Measurements from ENCODE around the gene HMOX1.
"Not testable (repeated sequence)": the region's sequence is repeated elsewhere in the genome, so short reads cannot be mapped to it uniquely, and the experiment has no call there.

HMOX1 gene

DNA sequence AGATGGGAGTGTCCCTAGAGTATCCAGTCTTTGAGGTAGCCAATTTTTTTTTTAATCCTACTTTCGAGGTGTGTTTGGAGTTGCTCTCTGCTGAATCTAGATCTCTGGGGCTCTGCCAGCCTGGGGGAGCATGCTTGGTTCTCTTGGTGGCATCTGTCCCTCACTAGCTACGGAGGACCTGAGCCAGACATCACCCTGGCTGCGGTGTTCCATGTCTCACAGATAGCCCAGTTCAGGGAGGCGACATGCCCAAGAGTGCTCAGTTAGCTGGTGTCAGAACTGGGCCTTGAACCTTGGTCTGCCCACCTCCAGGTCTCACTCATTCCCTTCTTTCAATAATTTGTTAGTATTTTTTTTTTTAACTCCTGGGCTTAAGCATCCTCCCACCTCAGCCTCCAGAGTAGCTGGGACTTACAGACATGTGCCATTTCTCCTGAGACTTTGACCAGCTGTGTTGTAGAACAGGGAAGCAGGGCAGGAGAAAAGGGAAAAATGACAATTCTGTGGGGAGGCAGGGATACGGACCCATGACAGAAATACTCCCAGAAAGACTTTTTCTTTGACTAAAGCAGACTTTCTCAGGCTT, 621 bp downstream of the HMOX1 start:
- DNase-seq = no peak

DNA sequence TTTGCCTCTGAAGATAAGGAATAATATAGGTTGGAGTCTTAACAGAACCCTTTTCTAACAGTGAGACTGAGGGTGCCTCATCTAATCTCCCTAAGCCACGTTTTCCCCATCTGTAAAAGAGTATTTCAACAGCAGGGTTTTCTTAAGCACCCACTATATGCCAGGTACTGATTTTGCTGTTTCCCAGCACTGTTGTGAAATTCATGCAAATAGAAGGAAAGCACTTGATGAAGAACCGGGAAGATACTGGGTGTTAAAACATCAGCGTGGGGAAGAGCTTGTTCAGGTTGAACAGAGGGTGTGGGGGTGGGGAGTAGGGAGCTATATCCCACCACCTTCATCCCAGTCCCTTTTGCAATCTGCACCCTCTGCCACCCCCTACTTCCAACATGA, 2.8 kb downstream of the HMOX1 start:
- no peak for DNase-seq

DNA sequence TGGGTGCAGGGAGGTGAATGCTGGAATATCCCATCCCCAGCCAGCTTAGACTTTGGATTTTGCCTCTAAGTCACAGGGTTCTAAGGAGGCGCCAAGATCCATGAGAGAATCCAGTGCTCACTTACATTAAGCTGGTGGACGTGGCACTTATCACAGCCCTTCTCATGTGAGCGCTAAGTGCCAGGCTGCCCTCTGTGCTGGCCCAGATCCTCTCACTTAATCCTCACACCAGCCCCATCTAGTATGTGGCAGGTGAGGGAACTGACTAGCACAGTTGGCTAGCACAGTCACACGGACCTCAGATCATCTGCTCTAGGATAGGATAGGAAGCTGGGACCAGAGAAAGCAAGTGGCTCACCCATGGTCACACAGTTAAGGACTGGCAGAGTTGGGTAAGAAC, 3.6 kb downstream of the HMOX1 start:
- no peak for DNase-seq

DNA sequence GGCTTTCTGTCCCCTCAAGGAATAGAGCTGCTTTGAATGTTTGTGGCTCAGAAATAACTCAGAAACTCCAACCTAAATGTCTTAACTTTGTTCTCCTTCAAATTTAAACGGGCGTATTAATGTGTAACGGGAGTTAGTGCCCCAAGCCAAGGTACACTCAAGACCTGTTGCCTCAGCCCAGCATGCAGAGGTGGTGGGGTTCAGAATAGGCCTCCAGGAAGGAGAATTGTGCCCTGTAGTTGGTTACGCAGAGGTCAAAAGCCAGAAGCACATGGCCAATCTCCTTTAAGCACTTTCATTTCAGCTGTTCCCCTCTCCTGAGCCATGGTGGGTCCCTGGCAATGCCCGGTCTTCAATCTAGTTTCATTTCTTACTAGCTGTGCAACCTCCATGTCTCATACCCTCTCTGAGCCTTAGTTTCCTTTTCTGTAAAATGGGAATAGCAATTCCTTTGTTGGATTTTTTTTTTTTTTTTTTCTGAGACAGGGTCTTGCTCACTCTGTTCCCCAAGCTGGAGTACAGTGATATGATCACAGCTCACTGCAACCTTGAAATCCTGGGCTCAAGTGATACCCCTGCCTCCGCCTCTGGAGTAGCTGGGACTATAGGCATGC, 4.2 kb downstream of the HMOX1 start:
- DNase-seq = no peak

DNA sequence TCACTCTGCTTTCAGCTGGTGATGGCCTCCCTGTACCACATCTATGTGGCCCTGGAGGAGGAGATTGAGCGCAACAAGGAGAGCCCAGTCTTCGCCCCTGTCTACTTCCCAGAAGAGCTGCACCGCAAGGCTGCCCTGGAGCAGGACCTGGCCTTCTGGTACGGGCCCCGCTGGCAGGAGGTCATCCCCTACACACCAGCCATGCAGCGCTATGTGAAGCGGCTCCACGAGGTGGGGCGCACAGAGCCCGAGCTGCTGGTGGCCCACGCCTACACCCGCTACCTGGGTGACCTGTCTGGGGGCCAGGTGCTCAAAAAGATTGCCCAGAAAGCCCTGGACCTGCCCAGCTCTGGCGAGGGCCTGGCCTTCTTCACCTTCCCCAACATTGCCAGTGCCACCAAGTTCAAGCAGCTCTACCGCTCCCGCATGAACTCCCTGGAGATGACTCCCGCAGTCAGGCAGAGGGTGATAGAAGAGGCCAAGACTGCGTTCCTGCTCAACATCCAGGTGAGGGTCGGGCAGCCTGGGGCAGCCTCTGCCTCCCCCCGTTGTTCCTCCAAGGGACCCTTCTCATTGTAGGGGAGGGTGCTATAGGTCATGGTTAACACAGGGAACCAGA, 5.9 kb downstream of the HMOX1 start:
- no peak for DNase-seq

DNA sequence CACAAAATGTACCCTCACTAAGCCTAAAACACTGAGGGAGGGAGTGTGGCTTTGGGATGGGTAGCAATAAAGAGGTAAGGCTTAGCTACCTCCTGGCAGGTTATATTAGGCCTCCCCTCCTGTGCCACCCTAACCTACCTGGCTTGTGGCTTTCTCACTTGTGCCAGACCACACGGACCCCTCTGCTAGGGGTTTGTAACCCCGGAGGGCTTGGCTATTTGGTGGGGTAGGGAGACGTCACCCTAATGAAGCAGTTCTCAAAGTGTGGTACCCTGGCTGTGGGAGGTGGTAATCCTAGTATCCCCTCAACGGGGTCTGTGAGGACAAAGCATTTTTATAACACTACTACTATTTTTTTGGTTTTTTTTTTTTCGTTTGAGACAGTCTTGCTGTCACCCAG, 10.0 kb downstream of the HMOX1 start:
- no peak for DNase-seq

DNA sequence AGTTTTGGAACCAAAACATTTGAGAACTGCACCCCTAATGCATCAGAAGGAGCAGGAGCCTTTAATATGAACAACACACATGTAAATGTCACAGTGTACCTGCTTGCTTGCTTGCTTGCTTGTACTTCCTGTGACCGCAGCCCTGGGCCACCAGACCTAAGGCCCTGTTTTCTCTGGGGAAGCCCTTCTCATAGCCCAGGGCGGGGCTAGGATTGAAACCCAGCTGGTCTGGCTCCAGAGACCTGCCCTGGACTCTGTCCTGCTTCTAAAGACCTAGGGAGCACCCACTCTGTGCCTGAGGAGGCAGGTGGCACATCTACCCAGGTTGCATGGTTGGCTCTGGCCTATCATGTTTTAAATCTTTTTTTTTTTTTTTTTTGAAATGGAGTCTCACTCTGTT, 11.5 kb downstream of the HMOX1 start:
- no peak for DNase-seq

DNA sequence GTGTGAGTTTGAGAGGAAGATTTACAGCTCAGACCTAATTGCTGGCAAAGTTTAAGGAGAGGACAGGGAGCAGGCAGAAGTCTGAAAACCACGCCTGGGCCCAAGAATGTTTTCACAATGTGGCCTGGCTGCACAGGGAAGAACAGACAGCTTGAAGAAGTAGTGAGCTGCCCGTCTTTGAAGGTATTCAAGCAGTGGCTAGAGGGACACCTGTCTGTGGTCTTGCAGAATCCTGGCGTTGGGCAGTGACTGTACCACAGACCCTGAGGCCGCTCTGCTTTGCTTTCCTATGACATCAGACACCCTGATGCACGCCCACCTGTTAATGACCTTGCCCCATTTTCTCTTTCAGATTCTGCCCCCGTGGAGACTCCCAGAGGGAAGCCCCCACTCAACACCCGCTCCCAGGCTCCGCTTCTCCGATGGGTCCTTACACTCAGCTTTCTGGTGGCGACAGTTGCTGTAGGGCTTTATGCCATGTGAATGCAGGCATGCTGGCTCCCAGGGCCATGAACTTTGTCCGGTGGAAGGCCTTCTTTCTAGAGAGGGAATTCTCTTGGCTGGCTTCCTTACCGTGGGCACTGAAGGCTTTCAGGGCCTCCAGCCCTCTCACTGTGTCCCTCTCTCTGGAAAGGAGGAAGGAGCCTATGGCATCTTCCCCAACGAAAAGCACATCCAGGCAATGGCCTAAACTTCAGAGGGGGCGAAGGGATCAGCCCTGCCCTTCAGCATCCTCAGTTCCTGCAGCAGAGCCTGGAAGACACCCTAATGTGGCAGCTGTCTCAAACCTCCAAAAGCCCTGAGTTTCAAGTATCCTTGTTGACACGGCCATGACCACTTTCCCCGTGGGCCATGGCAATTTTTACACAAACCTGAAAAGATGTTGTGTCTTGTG, 12.5 kb downstream of the HMOX1 start:
- DNase-seq = no peak

DNA sequence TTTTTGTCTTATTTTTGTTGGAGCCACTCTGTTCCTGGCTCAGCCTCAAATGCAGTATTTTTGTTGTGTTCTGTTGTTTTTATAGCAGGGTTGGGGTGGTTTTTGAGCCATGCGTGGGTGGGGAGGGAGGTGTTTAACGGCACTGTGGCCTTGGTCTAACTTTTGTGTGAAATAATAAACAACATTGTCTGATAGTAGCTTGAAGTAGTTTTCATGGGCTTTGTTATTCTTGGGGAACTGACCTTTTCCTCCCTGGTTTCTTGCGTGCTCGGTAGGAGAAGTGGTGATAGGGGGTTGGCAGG, 13.1 kb downstream of the HMOX1 start:
- no peak for DNase-seq

DNA sequence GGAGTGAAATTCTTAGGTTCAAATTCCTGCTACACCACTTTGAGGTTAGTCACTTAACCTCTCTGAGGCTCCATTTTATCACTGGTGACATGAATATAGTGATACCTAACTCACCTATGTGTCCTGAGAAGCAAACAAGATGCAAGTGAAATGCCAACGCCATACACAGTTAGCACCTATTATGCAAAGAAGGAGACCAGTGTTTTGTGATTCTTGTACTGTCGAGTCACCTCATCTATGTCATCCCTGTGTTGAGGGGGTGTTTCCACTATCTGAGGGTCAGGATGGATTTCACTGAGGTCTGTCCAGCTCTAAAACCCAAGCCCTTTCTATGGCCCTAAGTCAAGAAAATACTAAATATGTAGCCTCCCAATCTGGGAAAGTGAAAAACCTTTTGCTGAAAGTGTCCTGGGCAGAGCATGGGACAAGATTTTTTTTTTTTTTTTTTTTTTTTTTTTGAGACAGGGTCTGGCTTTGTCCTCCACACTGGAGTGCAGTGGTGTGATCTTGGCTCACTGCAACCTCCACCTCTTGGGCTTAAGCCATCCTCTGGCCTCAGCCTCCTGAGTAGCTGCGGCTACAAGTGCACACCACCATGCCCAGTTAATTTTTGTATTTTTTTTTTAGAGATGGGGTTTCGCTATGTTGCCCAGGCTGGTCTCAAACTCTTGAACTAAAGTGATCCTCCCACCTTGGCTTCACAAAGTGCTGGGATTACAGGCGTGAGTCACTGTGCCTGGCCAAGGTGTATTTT, 14.1 kb downstream of the HMOX1 start:
- DNase-seq = no peak

DNA sequence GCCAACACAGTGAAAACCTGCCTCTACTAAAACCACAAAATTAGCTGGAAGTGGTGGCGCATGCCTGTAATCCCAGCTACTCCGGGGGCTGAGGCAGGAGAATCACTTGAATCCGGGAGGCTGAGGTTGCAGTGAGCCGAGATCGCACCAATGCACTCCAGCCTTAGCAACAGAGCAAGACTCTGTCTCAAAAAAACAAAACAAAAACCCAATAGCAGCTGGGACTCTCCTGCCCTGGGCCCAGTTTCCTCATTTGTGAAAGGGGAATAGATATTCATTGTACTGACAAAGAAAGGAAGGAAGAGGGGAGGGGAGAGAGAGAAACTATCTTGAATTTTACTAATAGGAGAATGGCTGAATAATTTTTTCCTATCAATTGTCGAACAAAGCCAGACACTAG, 15.7 kb downstream of the HMOX1 start:
- not testable (repeated sequence) for DNase-seq

DNA sequence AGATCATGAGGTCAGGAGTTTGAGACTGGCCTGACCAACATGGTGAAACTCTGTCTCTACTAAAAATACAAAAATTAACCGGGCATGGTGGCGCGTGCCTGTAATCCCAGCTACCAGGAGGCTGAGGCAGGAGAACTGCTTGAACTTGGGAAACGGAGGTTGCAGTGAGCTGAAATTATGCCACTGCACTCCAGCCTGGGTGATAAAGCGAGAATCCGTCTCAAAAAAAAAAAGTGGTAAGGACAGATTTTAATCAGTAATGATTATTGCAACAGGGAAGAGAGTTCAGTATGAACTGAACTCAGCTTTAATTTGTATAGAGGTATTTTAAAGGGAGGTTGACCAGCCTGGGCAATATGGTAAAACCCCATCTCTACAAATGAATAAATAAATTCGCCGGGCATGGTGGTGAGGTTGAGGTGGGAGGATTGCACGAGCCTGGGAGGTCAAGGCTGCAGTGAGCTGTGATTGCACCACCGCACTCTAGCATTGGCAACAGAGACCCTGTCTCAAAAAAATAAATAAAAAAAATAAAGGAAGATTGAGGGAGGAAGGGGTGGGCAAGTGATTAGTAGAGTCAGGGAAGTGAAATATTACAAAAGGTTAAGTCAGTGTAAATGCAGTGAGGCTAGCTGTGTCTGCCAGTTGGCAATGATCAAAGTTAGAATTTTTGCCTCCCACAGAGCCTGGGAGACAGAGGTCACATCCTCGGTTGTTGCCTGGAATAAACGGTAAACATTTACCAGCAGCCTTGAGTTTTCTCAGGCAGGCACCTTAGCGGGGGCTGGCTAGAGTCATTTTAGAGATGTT, 16.4 kb downstream of the HMOX1 start:
- no peak for DNase-seq

DNA sequence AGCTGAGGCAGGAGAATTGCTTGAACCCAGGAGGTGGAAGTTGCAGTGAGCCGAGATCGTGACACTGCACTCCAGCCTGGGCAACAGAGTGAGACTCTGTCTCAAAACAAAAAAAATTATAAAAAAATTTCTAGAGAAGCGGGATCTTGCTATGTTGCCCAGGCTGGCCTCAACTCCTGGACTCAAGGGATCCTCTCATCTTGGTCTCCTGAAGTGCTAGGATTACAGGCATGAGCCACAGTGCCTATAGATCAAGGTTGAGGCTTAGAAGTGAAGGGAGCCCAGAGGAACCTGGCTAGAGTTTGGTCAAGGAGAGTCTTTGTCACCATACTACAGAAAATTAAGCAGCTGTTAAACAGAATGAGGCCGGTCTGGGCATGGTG, 17.7 kb downstream of the HMOX1 start:
- no peak for DNase-seq

DNA sequence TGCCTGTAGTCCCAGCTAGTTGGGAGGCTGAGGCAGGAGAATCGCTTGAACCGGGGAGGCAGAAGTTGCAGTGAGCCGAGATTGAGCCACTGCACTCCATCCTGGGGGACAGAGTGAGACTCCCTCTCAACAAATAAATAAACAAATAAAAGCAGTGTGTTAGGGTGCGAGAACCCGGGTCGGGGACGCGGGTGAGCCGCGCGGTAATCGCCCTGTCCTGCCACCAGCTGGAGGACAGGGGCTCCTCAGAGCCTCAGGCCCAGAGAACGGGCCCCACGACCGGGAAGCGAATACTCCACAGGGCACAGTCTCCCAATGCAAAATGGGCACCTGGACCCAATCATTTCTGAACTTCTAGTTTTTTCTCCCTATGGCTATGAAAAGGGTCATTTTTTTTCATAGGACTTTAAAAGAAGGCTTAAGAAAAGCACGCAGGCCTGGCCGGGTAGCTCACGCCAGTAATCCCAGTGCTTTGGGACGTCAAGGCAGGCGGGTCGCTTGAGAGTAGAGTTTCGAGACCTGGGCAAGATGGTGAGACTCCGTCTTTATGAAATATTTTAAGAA, 18.3 kb downstream of the HMOX1 start:
- DNase-seq = peak; percentile 56

DNA sequence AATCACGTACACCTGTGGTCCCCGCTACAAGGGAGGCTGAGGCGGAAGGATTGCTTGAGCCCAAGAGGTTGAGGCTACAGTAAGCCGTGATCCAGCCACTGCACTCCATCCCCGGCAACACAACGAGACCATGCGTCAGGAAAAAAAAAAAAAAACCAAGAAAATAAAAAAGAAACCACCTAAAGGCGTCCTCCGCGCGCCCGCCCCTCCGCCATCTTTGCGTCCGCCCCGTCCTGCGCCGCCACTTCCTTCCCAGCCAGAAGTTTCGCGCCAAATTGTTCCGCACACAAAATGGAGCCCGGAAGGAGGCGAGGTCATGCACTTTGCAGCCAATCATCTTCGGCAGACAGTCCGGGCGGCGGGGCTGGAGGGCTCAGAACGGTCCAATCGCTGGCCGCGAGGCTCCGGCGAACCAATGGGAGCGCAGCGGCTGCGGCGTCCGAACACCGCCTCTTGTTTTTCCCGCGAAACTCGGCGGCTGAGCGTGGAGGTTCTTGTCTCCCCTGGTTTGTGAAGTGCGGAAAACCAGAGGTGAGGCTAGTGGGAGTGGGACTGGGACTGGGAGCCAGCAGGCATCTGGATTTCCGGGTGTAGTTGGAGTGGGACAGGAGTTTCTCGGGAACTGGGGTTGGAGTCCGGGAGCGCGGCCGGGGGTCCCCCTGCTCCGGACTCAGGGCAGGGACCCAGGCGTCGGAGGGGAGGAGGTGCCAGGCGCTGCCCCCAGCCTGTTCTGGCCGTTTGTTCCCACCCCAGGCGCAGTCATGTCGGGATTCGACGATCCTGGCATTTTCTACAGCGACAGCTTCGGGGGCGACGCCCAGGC, 19.0 kb downstream of the HMOX1 start, which contains the start of gene MCM5:
TSS of gene MCM5 (plus strand) at position 463 of the 823 bp plus-strand sequence. CDS start at position 762, 299 bp downstream.
- peak; percentile 99 for DNase-seq

DNA sequence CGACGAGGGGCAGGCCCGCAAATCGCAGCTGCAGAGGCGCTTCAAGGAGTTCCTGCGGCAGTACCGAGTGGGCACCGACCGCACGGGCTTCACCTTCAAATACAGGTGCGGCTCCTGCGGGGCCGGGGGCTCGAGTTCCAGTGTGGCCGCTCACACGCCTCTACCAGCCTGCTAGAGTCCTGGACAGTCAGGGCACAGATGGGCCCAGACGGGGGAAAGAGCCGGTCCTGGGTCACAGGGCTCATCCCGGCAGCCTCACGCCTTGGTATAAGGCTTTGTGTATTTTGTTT, 19.6 kb downstream of the HMOX1 start:
- peak; percentile 45 for DNase-seq

DNA sequence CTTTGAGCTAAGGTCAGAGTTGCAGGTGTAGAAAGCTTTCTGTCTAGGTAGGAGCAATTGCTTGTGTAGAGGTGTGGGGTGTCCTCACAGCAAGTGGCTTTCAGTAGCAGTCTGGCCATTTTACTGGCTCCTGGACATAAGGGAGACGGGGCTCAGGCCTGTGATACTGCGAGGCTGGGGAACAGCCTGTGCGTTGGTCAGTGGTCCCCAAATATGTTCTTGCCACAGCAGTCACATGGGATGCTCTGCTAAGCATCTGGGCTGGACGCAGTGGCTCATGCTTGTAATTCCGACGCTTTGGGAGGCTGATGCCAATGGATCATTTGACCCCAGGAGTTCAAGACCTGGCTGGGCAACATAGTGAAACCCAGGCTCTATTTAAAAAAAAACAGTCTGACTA, 21.0 kb downstream of the HMOX1 start:
- no peak for DNase-seq

DNA sequence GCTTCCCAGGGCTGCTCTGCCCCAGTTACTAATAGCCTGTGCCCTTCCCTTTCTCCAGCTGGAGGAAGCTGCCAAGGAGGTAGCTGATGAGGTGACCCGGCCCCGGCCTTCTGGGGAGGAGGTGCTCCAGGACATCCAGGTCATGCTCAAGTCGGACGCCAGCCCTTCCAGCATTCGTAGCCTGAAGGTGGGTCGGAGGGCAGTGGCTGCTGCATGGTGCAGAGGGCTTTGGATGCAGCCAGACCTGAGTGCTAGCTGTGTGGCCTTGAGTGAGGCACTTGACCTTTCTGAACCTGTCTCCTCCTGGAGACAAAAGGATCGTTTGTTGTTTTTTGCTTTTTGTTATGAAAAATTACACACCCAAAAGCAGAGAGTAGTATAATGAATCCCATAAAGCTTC, 22.5 kb downstream of the HMOX1 start:
- no peak for DNase-seq

DNA sequence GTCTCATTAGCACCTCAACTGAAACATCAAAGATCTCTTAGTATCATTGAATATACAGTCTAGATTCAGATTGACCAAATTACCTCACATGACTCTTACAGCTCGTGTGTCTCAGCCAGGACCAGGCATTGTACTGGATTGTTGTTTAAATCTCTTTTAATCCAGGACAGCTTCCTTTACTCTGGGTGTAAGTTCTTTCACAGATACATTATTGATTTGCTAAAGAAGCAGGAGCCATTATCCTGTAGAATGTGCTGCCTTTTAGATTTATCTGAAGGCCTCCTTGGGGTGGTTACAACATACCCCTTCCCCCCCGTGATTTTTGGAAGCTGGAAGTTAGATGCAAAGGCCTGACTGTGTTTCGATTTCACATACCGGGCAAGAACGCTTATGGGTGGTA, 23.3 kb downstream of the HMOX1 start:
- no peak for DNase-seq

DNA sequence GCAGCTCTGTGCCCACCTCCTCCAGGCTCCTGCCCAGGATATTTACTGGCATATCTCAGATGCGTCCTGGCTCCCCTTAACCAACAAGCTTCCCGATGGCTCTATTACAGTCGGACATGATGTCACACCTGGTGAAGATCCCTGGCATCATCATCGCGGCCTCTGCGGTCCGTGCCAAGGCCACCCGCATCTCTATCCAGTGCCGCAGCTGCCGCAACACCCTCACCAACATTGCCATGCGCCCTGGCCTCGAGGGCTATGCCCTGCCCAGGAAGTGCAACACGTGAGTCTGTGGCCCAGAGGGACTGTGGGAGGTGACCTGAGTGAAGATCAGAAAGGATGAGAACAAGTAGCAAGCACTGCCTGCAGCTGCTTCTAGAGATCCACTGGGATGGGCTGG, 25.5 kb downstream of the HMOX1 start:
- DNase-seq = no peak

DNA sequence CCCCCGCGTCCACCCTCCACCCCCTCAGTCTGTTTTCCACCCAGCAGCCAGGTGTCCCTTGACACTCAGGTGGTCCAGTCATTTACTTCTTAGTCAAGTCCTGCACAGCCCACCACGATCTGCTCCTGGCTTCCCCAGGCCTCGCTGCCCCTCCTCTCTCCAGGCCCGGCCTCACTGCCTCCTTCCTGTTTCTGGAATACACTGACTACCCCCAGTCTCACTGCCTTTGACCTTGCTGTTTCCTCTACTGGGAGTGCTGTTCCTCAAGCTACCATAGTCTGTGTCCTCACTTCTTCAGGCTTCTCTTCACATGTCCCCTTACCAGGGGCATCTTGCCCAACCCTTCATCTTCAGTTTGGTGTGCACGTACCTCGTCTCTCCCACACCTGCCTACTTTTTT, 26.5 kb downstream of the HMOX1 start:
- no peak for DNase-seq

Data from RPMI8226 (cell line).